H9 (cell line): ENCODE measurements around the gene FTO. TPM values are rescaled to one million over a fixed set of nuclear protein-coding genes. Genes with fewer than 3 reads are reported as not detected.

ENCODE experiments used
- DNase-seq: peaks from one replicate; pipeline ENCODE4 v3.0.0-alpha.2; 2017
- H2AFZ ChIP-seq: one replicate; pipeline ENCODE4 v1.6.1; 2013; ENCODE audit warnings: mild to moderate bottlenecking, low read length, control low read depth, moderate library complexity
- H2AK5ac ChIP-seq: 2 replicates; pipeline ENCODE4 v1.6.1; 2013; ENCODE audit warnings: low read length, control low read depth, mixed read lengths; ENCODE audit not compliant: insufficient read length
- H2BK120ac ChIP-seq: one replicate; pipeline ENCODE4 v1.6.1; 2013; ENCODE audit warnings: low read depth, mild to moderate bottlenecking, low read length, control low read depth, inconsistent platforms; ENCODE audit not compliant: poor library complexity, severe bottlenecking
- H2BK12ac ChIP-seq: 2 replicates; pipeline ENCODE4 v1.6.1; 2013; ENCODE audit warnings: low read length, control low read depth, mixed read lengths, low read depth; ENCODE audit not compliant: insufficient read length
- H2BK15ac ChIP-seq: 2 replicates; pipeline ENCODE4 v1.6.1; 2013; ENCODE audit warnings: low read depth, low read length, control low read depth
- H2BK20ac ChIP-seq: one replicate; pipeline ENCODE4 v1.6.1; 2013; ENCODE audit warnings: low read depth, mild to moderate bottlenecking, low read length, control low read depth, inconsistent platforms; ENCODE audit not compliant: poor library complexity, severe bottlenecking
- H2BK5ac ChIP-seq: 2 replicates; pipeline ENCODE4 v1.6.1; 2013; ENCODE audit warnings: low read length, control low read depth, mixed read lengths; ENCODE audit not compliant: insufficient read length
- H3K14ac ChIP-seq: 2 replicates; pipeline ENCODE4 v1.6.1; 2013; ENCODE audit warnings: low read length, control low read depth; ENCODE audit not compliant: insufficient read depth
- H3K18ac ChIP-seq: 2 replicates; pipeline ENCODE4 v1.6.1; 2013; ENCODE audit warnings: low read depth, mild to moderate bottlenecking, mixed read lengths, low read length, control low read depth; ENCODE audit not compliant: insufficient read length
- H3K23ac ChIP-seq: 2 replicates; pipeline ENCODE4 v1.6.1; 2013; ENCODE audit warnings: low read length, control low read depth, mixed read lengths, low read depth; ENCODE audit not compliant: insufficient read length
- H3K23me2 ChIP-seq: 2 replicates; pipeline ENCODE4 v1.6.1; 2013; ENCODE audit warnings: low read depth, mild to moderate bottlenecking, mixed read lengths, low read length, control low read depth; ENCODE audit not compliant: insufficient read length, poor library complexity, severe bottlenecking
- H3K27ac ChIP-seq: 2 replicates; pipeline ENCODE4 v1.5.1; 2013; ENCODE audit warnings: low read length, control low read depth, mixed read lengths, low read depth; ENCODE audit not compliant: insufficient read length
- H3K27me3 ChIP-seq: 2 replicates; pipeline ENCODE4 v1.6.1; 2013; ENCODE audit warnings: low read length, control low read depth, inconsistent platforms; ENCODE audit not compliant: insufficient read depth
- H3K4ac ChIP-seq: 2 replicates; pipeline ENCODE4 v1.6.1; 2013; ENCODE audit warnings: low read depth, mild to moderate bottlenecking, control low read depth, inconsistent platforms, low read length, moderate library complexity
- H3K4me1 ChIP-seq: 2 replicates; pipeline ENCODE4 v1.6.1; 2013; ENCODE audit warnings: low read length, control low read depth, inconsistent platforms; ENCODE audit not compliant: insufficient read depth
- H3K4me2 ChIP-seq: 2 replicates; pipeline ENCODE4 v1.6.1; 2013; ENCODE audit warnings: low read length, control low read depth, mixed read lengths; ENCODE audit not compliant: insufficient read length, insufficient read depth
- H3K56ac ChIP-seq: 2 replicates; pipeline ENCODE4 v1.6.1; 2013; ENCODE audit warnings: low read depth, mild to moderate bottlenecking, mixed read lengths, low read length, control low read depth; ENCODE audit not compliant: insufficient read length
- H3K79me1 ChIP-seq: 2 replicates; pipeline ENCODE4 v1.6.1; 2013; ENCODE audit warnings: low read depth, mild to moderate bottlenecking, moderate library complexity, low read length, control low read depth, inconsistent platforms; ENCODE audit not compliant: insufficient read depth, poor library complexity, severe bottlenecking
- H3K79me2 ChIP-seq: 2 replicates; pipeline ENCODE4 v1.6.1; 2013; ENCODE audit warnings: low read length, control low read depth, inconsistent platforms; ENCODE audit not compliant: insufficient read depth
- H3K9ac ChIP-seq: 2 replicates; pipeline ENCODE4 v1.6.1; 2013; ENCODE audit warnings: low read length, control low read depth, mixed read lengths; ENCODE audit not compliant: insufficient read length; ENCODE audit errors: extremely low read depth
- H3K9me3 ChIP-seq: one replicate; pipeline ENCODE4 v1.6.1; 2013; ENCODE audit warnings: low read depth, low read length, inconsistent platforms; ENCODE audit not compliant: control insufficient read depth
- H3T11ph ChIP-seq: one replicate; pipeline ENCODE4 v1.6.1; 2013; ENCODE audit warnings: mild to moderate bottlenecking, low read length, control low read depth, inconsistent platforms
- H4K20me1 ChIP-seq: one replicate; pipeline ENCODE4 v1.6.1; 2013; ENCODE audit not compliant: control insufficient read depth, insufficient read length, insufficient read depth
- H4K5ac ChIP-seq: 2 replicates; pipeline ENCODE4 v1.6.1; 2013; ENCODE audit warnings: low read depth, mild to moderate bottlenecking, mixed read lengths, low read length, control low read depth; ENCODE audit not compliant: insufficient read length
- H4K8ac ChIP-seq: replicated peaks from 2 replicates; pipeline ENCODE4 v1.6.1; 2013; ENCODE audit warnings: low read length, control low read depth, mixed read lengths, low read depth; ENCODE audit not compliant: insufficient read length
- H4K91ac ChIP-seq: 2 replicates; pipeline ENCODE4 v1.6.1; 2013; ENCODE audit warnings: low read depth, mild to moderate bottlenecking, moderate library complexity, mixed read lengths, low read length, control low read depth; ENCODE audit not compliant: insufficient read length
- H3K27ac Mint-ChIP-seq, 3 experiments: 2 replicates in 2 of 3; 3 replicates in 1 of 3; pipeline ENCODE4 v1.8.0; 2020 to 2021; ENCODE audit warnings: mixed read lengths in 3 of 3, mild to moderate bottlenecking in 1 of 3, moderate library complexity in 1 of 3
- H3K27me3 Mint-ChIP-seq: 2 replicates; pipeline ENCODE4 v1.8.0; 2021; ENCODE audit warnings: low read depth, mild to moderate bottlenecking, moderate library complexity, mixed read lengths
- H3K36me3 Mint-ChIP-seq, 3 experiments: 2 replicates in 2 of 3; 3 replicates in 1 of 3; pipeline ENCODE4 v1.8.0; 2020 to 2021; ENCODE audit warnings: low read depth in 3 of 3, mixed read lengths in 3 of 3; ENCODE audit not compliant: insufficient read depth in 1 of 3
- H3K4me1 Mint-ChIP-seq, 2 experiments: 2 replicates each; pipeline ENCODE4 v1.8.0; 2020; ENCODE audit warnings: mixed read lengths in 2 of 2
- H3K4me3 Mint-ChIP-seq, 2 experiments: 2 replicates in 1 of 2; 3 replicates in 1 of 2; pipeline ENCODE4 v1.8.0; 2020 to 2021; ENCODE audit warnings: mild to moderate bottlenecking in 2 of 2, mixed read lengths in 2 of 2, moderate library complexity in 1 of 2
- H3K9me3 Mint-ChIP-seq, 2 experiments: 2 replicates in 1 of 2; 3 replicates in 1 of 2; pipeline ENCODE4 v1.8.0; 2020; ENCODE audit warnings: mild to moderate bottlenecking in 2 of 2, mixed read lengths in 2 of 2, moderate library complexity in 1 of 2
- WGBS: extraction: QIAGEN DNeasy Blood & Tissue Kit; methylation state at CpG from one replicate; pipeline ENCODE4 v1.1.7; 2013; ENCODE audit warnings: missing lambda C conversion rate, low lambda C conversion rate, mixed read lengths; ENCODE audit not compliant: insufficient read length; ENCODE audit errors: extremely low coverage; 5-methylcytosine and 5-hydroxymethylcytosine counted together
- total RNA-seq: library from RNA; stranded (reverse); gene quantifications from 2 replicates; pipeline ENCODE4 v1.2.1, GENCODE V29; 2021
- TF ChIP-seq, protein P1 (sequence below): fragments of 200-600 bp; sonication (generic); conservative IDR thresholded peaks from 3 replicates; pipeline ENCODE4 v1.8.0; 2021; ENCODE audit warnings: antibody characterized with exemption, mild to moderate bottlenecking

FTO gene
- total RNA-seq, 1 experiment from 2014 or later = 67.9 TPM

DNA sequence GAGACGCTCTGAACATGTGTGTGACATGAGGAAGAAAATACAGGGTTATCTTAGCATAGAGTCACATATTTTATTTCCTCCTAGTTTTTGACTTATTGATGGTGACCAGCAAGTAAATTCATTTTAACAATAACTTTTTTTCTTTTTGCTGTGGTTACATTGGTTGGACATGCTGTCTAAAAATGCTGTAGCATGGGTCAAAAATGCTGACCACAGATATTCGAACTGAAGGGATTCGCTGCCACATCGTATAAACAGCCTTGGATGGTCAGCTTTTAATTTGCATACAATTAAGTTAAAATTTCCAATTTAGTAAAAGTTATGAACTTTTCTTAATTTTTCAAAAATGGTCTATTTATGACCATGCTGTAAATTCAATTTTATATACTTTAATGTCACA, 30.8 kb upstream of the FTO start:
- peaks cover 4 to 8% of the 10 kb centered on the region in 2 experiments; a peak in 2 of 4 replicates for H3K4me1 Mint-ChIP-seq
- H3K79me1 ChIP-seq = no peaks in the 10 kb centered on the region
- no peak overlapping the region for H2BK20ac ChIP-seq
- no peak overlapping the region for H3K14ac ChIP-seq
- H3K4me1 ChIP-seq = no peaks in the 10 kb centered on the region
- no CpG with 5 or more reads among the region's 4 CpGs for WGBS
- no peaks in the 10 kb centered on the region for H3K9me3 ChIP-seq
- no peak overlapping the region for H3K9ac ChIP-seq
- no peak overlapping the region for H3K4me2 ChIP-seq
- no peak overlapping the region for H3K4ac ChIP-seq
- H3K4me3 Mint-ChIP-seq = no peak overlapping the region
- no peaks in the 10 kb centered on the region for H3K27me3 ChIP-seq
- no peak overlapping the region for H2BK5ac ChIP-seq
- no peak overlapping the region for H3K18ac ChIP-seq
- no peaks in the 10 kb centered on the region for H3K9me3 Mint-ChIP-seq
- H2AK5ac ChIP-seq = no peak overlapping the region
- H3K36me3 Mint-ChIP-seq = no peaks in the 10 kb centered on the region
- H2AFZ ChIP-seq = no peak overlapping the region
- no peak overlapping the region for H3K27ac Mint-ChIP-seq
- no peak overlapping the region for H2BK15ac ChIP-seq
- no peak overlapping the region for H3K23ac ChIP-seq
- H2BK12ac ChIP-seq = no peak overlapping the region
- H3K56ac ChIP-seq = no peak overlapping the region
- no peak overlapping the region for H4K91ac ChIP-seq
- DNase-seq = no peak
- H3K79me2 ChIP-seq = no peaks in the 10 kb centered on the region
- no peaks in the 10 kb centered on the region for H3K27me3 Mint-ChIP-seq
- H3K23me2 ChIP-seq = no peaks in the 10 kb centered on the region
- no peak overlapping the region for H2BK120ac ChIP-seq
- no peak overlapping the region for H4K8ac ChIP-seq
- H3T11ph ChIP-seq = no peak overlapping the region
- H4K5ac ChIP-seq = no peak overlapping the region
- H4K20me1 ChIP-seq = no peaks in the 10 kb centered on the region
- no peak overlapping the region for H3K27ac ChIP-seq
- TF ChIP-seq, protein P1, sequence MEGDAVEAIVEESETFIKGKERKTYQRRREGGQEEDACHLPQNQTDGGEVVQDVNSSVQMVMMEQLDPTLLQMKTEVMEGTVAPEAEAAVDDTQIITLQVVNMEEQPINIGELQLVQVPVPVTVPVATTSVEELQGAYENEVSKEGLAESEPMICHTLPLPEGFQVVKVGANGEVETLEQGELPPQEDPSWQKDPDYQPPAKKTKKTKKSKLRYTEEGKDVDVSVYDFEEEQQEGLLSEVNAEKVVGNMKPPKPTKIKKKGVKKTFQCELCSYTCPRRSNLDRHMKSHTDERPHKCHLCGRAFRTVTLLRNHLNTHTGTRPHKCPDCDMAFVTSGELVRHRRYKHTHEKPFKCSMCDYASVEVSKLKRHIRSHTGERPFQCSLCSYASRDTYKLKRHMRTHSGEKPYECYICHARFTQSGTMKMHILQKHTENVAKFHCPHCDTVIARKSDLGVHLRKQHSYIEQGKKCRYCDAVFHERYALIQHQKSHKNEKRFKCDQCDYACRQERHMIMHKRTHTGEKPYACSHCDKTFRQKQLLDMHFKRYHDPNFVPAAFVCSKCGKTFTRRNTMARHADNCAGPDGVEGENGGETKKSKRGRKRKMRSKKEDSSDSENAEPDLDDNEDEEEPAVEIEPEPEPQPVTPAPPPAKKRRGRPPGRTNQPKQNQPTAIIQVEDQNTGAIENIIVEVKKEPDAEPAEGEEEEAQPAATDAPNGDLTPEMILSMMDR = no peak
